H1 (cell line): ENCODE measurements around the gene TEF. TPM values are rescaled to one million over a fixed set of nuclear protein-coding genes. Genes with fewer than 3 reads are reported as not detected.

ENCODE experiments used
- CTCF ChIA-PET: fragments of 300-600 bp; sonication (Branson Sonifier 250); formaldehyde crosslinking; loops from one replicate; lab custom pipeline; 2021; ENCODE audit not compliant: partially characterized antibody; lab: Charles Lee
- POLR2A ChIA-PET: fragments of 300-600 bp; sonication (Branson Sonifier 250); formaldehyde crosslinking; loops from one replicate; lab custom pipeline; 2021; ENCODE audit warnings: inconsistent platforms; ENCODE audit not compliant: partially characterized antibody; lab: Charles Lee
- DNase-seq, 2 experiments: peaks; one replicate each; pipeline versions ENCODE4 v3.0.0 to v3.0.0-alpha.2; 2010 to 2022; ENCODE audit warnings: low spot score in 2 of 2, low read depth in 1 of 2, mixed read lengths in 1 of 2
- FAIRE-seq: peaks from 2 replicates; lab custom pipeline; 2011; peaks lifted over from hg19 to GRCh38; lab: Jason Lieb, UNC
- H2AFZ ChIP-seq: 2 replicates; pipeline ENCODE4 v1.8.1; 2012; ENCODE audit warnings: low read length, inconsistent platforms
- H2AK5ac ChIP-seq: 2 replicates; pipeline ENCODE4 v1.6.1; 2013; ENCODE audit warnings: low read depth, low read length
- H2BK120ac ChIP-seq: replicated peaks from 2 replicates; pipeline ENCODE3; 2013; ENCODE audit warnings: low read depth, low read length, inconsistent platforms
- H2BK12ac ChIP-seq: 2 replicates; pipeline ENCODE4 v1.6.1; 2013; ENCODE audit warnings: low read depth, low read length
- H2BK15ac ChIP-seq: 2 replicates; pipeline ENCODE4 v1.6.1; 2013; ENCODE audit warnings: low read length
- H2BK20ac ChIP-seq: 2 replicates; pipeline ENCODE4 v1.6.1; 2013; ENCODE audit warnings: low read length
- H2BK5ac ChIP-seq: 2 replicates; pipeline ENCODE4 v1.6.1; 2013; ENCODE audit warnings: low read depth, low read length
- H3K14ac ChIP-seq: 2 replicates; pipeline ENCODE4 v1.6.1; 2013; ENCODE audit warnings: inconsistent platforms; ENCODE audit not compliant: insufficient read length
- H3K18ac ChIP-seq: 2 replicates; pipeline ENCODE4 v1.6.1; 2013; ENCODE audit warnings: low read length; ENCODE audit errors: extremely low read depth
- H3K23ac ChIP-seq: 2 replicates; pipeline ENCODE4 v1.6.1; 2013; ENCODE audit warnings: inconsistent platforms; ENCODE audit not compliant: insufficient read length
- H3K23me2 ChIP-seq: 2 replicates; pipeline ENCODE4 v1.6.1; 2013; ENCODE audit warnings: low read depth, low read length
- H3K27ac ChIP-seq: 2 replicates; pipeline ENCODE4 v1.6.1; 2011; ENCODE audit warnings: low read depth, low read length, inconsistent platforms
- H3K27me3 ChIP-seq, 4 experiments: replicated peaks in 1 of 4; 1 replicate in 1 of 4; 2 replicates in 3 of 4; pipeline versions ENCODE4 v1.6.1 to v1.8.1; 2011 to 2013; ENCODE audit warnings: low read length in 3 of 4, mild to moderate bottlenecking in 3 of 4, inconsistent platforms in 2 of 4, mixed read lengths in 2 of 4, moderate library complexity in 1 of 4; ENCODE audit not compliant: control insufficient read depth in 3 of 4, insufficient read depth in 3 of 4; ENCODE audit errors: extremely low read depth in 1 of 4
- H3K36me3 ChIP-seq, 4 experiments: 2 replicates each; pipeline versions ENCODE4 v1.6.1 to v1.8.1; 2011 to 2013; ENCODE audit warnings: mild to moderate bottlenecking in 4 of 4, low read length in 3 of 4, moderate library complexity in 2 of 4, control low read depth in 1 of 4, inconsistent platforms in 1 of 4; ENCODE audit not compliant: insufficient read depth in 4 of 4, control insufficient read depth in 2 of 4
- H3K4ac ChIP-seq: replicated peaks from 2 replicates; pipeline ENCODE3; 2013; ENCODE audit warnings: low read length, low read depth, mixed read lengths, inconsistent platforms; ENCODE audit not compliant: insufficient read length
- H3K4me1 ChIP-seq, 4 experiments: replicated peaks in 1 of 4; 1 replicate in 1 of 4; 2 replicates in 3 of 4; pipeline versions ENCODE4 v1.6.1 to v1.8.1; 2011 to 2013; ENCODE audit warnings: low read length in 3 of 4, inconsistent platforms in 2 of 4, mixed read lengths in 1 of 4; ENCODE audit not compliant: insufficient read depth in 4 of 4, control insufficient read depth in 3 of 4
- H3K4me2 ChIP-seq, 2 experiments: 2 replicates each; pipeline versions ENCODE4 v1.6.1 to v1.8.1; 2011 to 2013; ENCODE audit warnings: low read depth in 2 of 2, low read length in 2 of 2, control low read depth in 1 of 2, inconsistent platforms in 1 of 2, mild to moderate bottlenecking in 1 of 2; ENCODE audit not compliant: insufficient read depth in 1 of 2
- H3K4me3 ChIP-seq, 4 experiments: fragments of 200-600, 300-600 bp in 1 of 4; sonication (generic), shearing (Covaris generic), sonication (Bioruptor Twin) in 1 of 4; 2 replicates each; pipeline versions ENCODE4 v1.5.1 to v1.8.1; 2011 to 2016; ENCODE audit warnings: low read length in 4 of 4, low read depth in 3 of 4, control low read depth in 2 of 4, inconsistent platforms in 2 of 4, mild to moderate bottlenecking in 2 of 4, mixed read lengths in 1 of 4, moderate library complexity in 1 of 4; ENCODE audit not compliant: insufficient read depth in 2 of 4; ENCODE audit errors: extremely low read depth in 1 of 4
- H3K56ac ChIP-seq: replicated peaks from 2 replicates; pipeline ENCODE3; 2013; ENCODE audit warnings: low read depth, mild to moderate bottlenecking, mixed read lengths, low read length, inconsistent platforms; ENCODE audit not compliant: insufficient read length
- H3K79me1 ChIP-seq: 2 replicates; pipeline ENCODE4 v1.6.1; 2013; ENCODE audit warnings: low read depth, low read length, control low read depth
- H3K79me2 ChIP-seq, 2 experiments: 2 replicates each; pipeline versions ENCODE4 v1.6.1 to v1.8.1; 2012 to 2013; ENCODE audit warnings: low read length in 2 of 2, mild to moderate bottlenecking in 2 of 2, inconsistent platforms in 1 of 2; ENCODE audit not compliant: insufficient read depth in 2 of 2, control insufficient read depth in 1 of 2
- H3K9ac ChIP-seq, 4 experiments: replicated peaks in 1 of 4; 1 replicate in 1 of 4; 2 replicates in 3 of 4; pipeline versions ENCODE4 v1.6.1 to v1.8.1; 2011 to 2013; ENCODE audit warnings: low read depth in 3 of 4, low read length in 3 of 4, control low read depth in 2 of 4, mild to moderate bottlenecking in 2 of 4, moderate library complexity in 2 of 4, inconsistent platforms in 1 of 4; ENCODE audit errors: extremely low read depth in 1 of 4
- H3K9me3 ChIP-seq, 2 experiments: 2 replicates each; pipeline versions ENCODE4 v1.6.1 to v1.8.1; 2012 to 2013; ENCODE audit warnings: mild to moderate bottlenecking in 2 of 2, moderate library complexity in 2 of 2, control low read depth in 1 of 2, inconsistent platforms in 1 of 2, low read depth in 1 of 2, low read length in 1 of 2, mixed read lengths in 1 of 2; ENCODE audit not compliant: insufficient read depth in 2 of 2
- H4K20me1 ChIP-seq, 2 experiments: replicated peaks in 1 of 2; 2 replicates each; pipeline versions ENCODE3 to v1.8.1; 2011 to 2013; ENCODE audit warnings: inconsistent platforms in 2 of 2, low read length in 2 of 2, mild to moderate bottlenecking in 1 of 2; ENCODE audit not compliant: insufficient read depth in 2 of 2, control insufficient read depth in 1 of 2
- H4K5ac ChIP-seq: 2 replicates; pipeline ENCODE4 v1.6.1; 2013; ENCODE audit warnings: low read length, low read depth, mixed read lengths, inconsistent platforms; ENCODE audit not compliant: insufficient read length
- H4K8ac ChIP-seq: 2 replicates; pipeline ENCODE4 v1.8.0; 2013; ENCODE audit warnings: mild to moderate bottlenecking, moderate library complexity, low read length, inconsistent platforms; ENCODE audit not compliant: insufficient read depth; ENCODE audit errors: extremely low read depth
- H4K91ac ChIP-seq: replicated peaks from 2 replicates; pipeline ENCODE3; 2013; ENCODE audit warnings: low read length, mixed read lengths, inconsistent platforms; ENCODE audit not compliant: insufficient read length
- FOSL1 ChIP-seq: IDR thresholded peaks from 2 replicates; pipeline ENCODE4 v1.6.1; 2011; ENCODE audit warnings: mild to moderate bottlenecking, low read depth, low read length, moderate library complexity; ENCODE audit not compliant: insufficient read depth
- RXRA ChIP-seq: IDR thresholded peaks from 2 replicates; pipeline ENCODE4 v1.6.1; 2011; ENCODE audit warnings: low read depth, mild to moderate bottlenecking, low read length, moderate library complexity; ENCODE audit not compliant: insufficient read depth
- WGBS, 2 experiments: shearing (Covaris generic) in 1 of 2; methylation state at CpG; one replicate each; pipeline versions ENCODE4 v1.1.6 to v1.1.7; 2013 to 2015; ENCODE audit warnings: low lambda C conversion rate in 2 of 2, mixed read lengths in 2 of 2, inconsistent platforms in 1 of 2, low coverage in 1 of 2, missing lambda C conversion rate in 1 of 2; ENCODE audit not compliant: insufficient replicate concordance in 2 of 2, insufficient coverage in 1 of 2, insufficient read length in 1 of 2; ENCODE audit errors: extremely low coverage in 1 of 2, missing lambda C conversion rate in 1 of 2; 5-methylcytosine and 5-hydroxymethylcytosine counted together
- polyA plus RNA-seq, 7 experiments: library from polyadenylated mRNA; depleted of rRNA in 3 of 7; stranded (reverse) in 5 of 7; unstranded in 2 of 7; fragments of >200 nt in 5 of 7; fragments of 200-250 nt in 2 of 7; gene quantifications; 1 replicate in 5 of 7; 2 replicates in 1 of 7; 4 replicates in 1 of 7; pipeline versions ENCODE4 v1.2.1 to v1.2.3, GENCODE V29; 2011 to 2013; ENCODE audit warnings: missing spikeins in 2 of 7, mixed read lengths in 2 of 7
- total RNA-seq: library from RNA; stranded (reverse); fragmentation: NEBNext Ultra II Directional; extraction: Animal tissue kit (Norgen Biotek cat#: 25700); gene quantifications from 2 replicates; pipeline ENCODE4 v1.2.1, GENCODE V29; 2021

TEF gene
- total and polyA plus RNA-seq, 2 of the 8 experiments (the other 6 are each of a cell fraction or from before 2014, with no cell fraction given): 7.4 to 9.0 TPM

GRCh38 chr22:41377846-41378245 lies 3.9 kb upstream of the TEF start:
- TF ChIP-seq RXRA (no peak), FOSL1 (no peak)
- Histone ChIP-seq H3K9me3 (no peaks in the 10 kb centered on the region), H3K79me1 (no peaks in the 10 kb centered on the region), H3K27ac (no peak overlapping the region), H3K4ac (no peak overlapping the region), H3K56ac (no peak overlapping the region), H2BK120ac (no peak overlapping the region), H3K23me2 (peaks cover 9% of the 10 kb centered on the region), H2AK5ac (no peak overlapping the region), H3K4me2 (no peak overlapping the region), H3K18ac (no peak overlapping the region), H3K27me3 (no peaks in the 10 kb centered on the region; a peak in 1 of 7 replicates), H3K36me3 (no peaks in the 10 kb centered on the region), H3K4me3 (no peak overlapping the region), H3K4me1 (peaks cover 0 to 6% (median 5%) of the 10 kb centered on the region in 4 experiments; a peak in 5 of 7 replicates), H3K9ac (no peak overlapping the region), H3K23ac (no peak overlapping the region), H4K20me1 (peaks cover 0 to 2% of the 10 kb centered on the region in 2 experiments), H3K79me2 (no peaks in the 10 kb centered on the region), H2BK20ac (no peak overlapping the region), H2BK15ac (peak overlapping the region; percentile 65; the same call in 1 of the 2 replicates), H4K5ac (no peak overlapping the region), H2BK5ac (no peak overlapping the region), H3K14ac (no peak overlapping the region), H4K8ac (no peak overlapping the region), H2AFZ (no peak overlapping the region), H2BK12ac (no peak overlapping the region), H4K91ac (no peak overlapping the region)
- DNase-seq (no peak), FAIRE-seq (no peak)
- 82 to 100% methylated on average over 1 to 4 of the region's 6 CpGs for WGBS, 2 experiments
- ChIA-PET CTCF (interaction anchor here (1.0 to 1.4 kb wide), 4 partner anchors 24 to 32 kb away, joined by 3 to 5 read pairs (median 4); no protein-coding TSS in a partner anchor), POLR2A (interaction anchor here (0.7 to 7.5 kb wide), 7 partner anchors 8 to 86 kb away, joined by 3 to 129 read pairs (median 3); partner anchors contain the start of gene TOB2)
